Glomerular visceral epithelial cell (primary cell): ENCODE results near the gene DNPEP.

Source experiments
- DNase-seq: peaks from one replicate; pipeline ENCODE4 v3.0.0-alpha.2; 2016; ENCODE audit errors: extremely low spot score

Gene DNPEP

GRCh38 chr2:219387306-219388120, at the start of gene DNPEP:
Gene DNPEP (minus strand): TSS chr2:219387912. CDS start chr2:219387794, 118 bp downstream.
- DNase-seq: peak; percentile 96

- no peak for DNase-seq
These were observed 49.4 kb upstream of the DNPEP start for GRCh38 chr2:219437141-219437540.

- DNase-seq: no peak
These were observed 48.8 kb upstream of the DNPEP start for GRCh38 chr2:219436491-219436890.

GRCh38 chr2:219435701-219436100, 48.0 kb upstream of the DNPEP start:
- no peak for DNase-seq

GRCh38 chr2:219434718-219435525, 47.2 kb upstream of the DNPEP start, which contains the start of gene SPEG:
Gene SPEG (plus strand): TSS chr2:219434843. CDS start chr2:219434978, 135 bp downstream.
- DNase-seq: no peak

- DNase-seq: no peak
These were observed 46.7 kb upstream of the DNPEP start for GRCh38 chr2:219434468-219434717.

- peak; percentile 41 for DNase-seq
These were observed 46.2 kb upstream of the DNPEP start for GRCh38 chr2:219433666-219434467.

GRCh38 chr2:219430633-219431615, 43.2 kb upstream of the DNPEP start:
- DNase-seq: peak; percentile 50

GRCh38 chr2:219429958-219430606, 42.4 kb upstream of the DNPEP start:
- DNase-seq: no peak

GRCh38 chr2:219428469-219428868, 40.8 kb upstream of the DNPEP start:
- DNase-seq: no peak

- DNase-seq: no peak
These were observed 38.9 kb upstream of the DNPEP start for GRCh38 chr2:219426534-219427136.

GRCh38 chr2:219426068-219426443, 38.3 kb upstream of the DNPEP start:
- DNase-seq: no peak

GRCh38 chr2:219425238-219426067, 37.7 kb upstream of the DNPEP start:
- DNase-seq: no peak

GRCh38 chr2:219423652-219424377, 36.1 kb upstream of the DNPEP start:
- DNase-seq: no peak

GRCh38 chr2:219422952-219423534, 35.3 kb upstream of the DNPEP start:
- no peak for DNase-seq

- no peak for DNase-seq
These were observed 33.6 kb upstream of the DNPEP start for GRCh38 chr2:219421323-219421722.

GRCh38 chr2:219420687-219421086, 33.0 kb upstream of the DNPEP start:
- no peak for DNase-seq
